Esophagus muscularis mucosa (tissue), 3 donors: ENCODE results near the gene NUP62.

Experiments
- CTCF ChIP-seq, 3 experiments: fragments of 200-600 bp in 2 of 3; fragments of 450-650 bp in 1 of 3; sonication (generic) in 2 of 3; IDR thresholded peaks; one replicate each; pipeline ENCODE4 v1.5.1; 2017 to 2019; ENCODE audit warnings: antibody characterized with exemption in 3 of 3, mild to moderate bottlenecking in 2 of 3, moderate library complexity in 1 of 3
- POLR2A ChIP-seq: fragments of 450-650 bp; IDR thresholded peaks from one replicate; pipeline ENCODE4 v1.6.1; 2017; ENCODE audit warnings: antibody characterized with exemption, moderate library complexity, mild to moderate bottlenecking, low read depth

DNA sequence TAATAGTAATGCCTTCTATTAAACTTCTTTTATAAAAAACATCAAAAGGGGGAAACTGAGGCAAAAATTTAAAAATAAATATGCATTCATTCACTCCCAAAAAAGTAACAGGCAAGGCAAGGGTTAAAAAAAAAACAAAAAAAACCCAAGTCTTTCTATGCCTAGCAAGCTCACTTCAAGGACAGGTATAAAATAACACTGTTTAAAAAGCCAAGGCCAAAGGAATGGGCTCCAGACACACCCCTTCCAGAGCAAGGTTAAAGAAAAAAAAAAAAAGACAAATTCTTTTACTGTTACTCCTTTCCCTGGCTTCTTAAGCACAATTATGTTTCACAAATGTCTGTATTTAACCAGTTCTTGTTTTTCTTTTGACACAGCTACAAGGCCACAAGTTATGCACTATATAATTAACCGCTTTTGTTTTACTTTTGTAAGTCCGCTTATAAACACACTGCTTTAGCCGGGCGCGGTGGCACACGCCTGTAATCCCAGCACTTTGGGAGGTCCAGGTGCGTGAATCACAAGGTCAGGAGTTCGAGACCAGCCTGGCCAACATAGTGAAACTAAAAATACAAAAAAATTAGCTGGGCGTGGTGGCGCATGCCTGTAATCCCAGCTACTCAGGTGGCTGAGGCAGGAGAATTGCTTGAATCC is 28.1 kb upstream of the NUP62 start:
- TF ChIP-seq POLR2A (no peak), CTCF (IDR thresholded peaks at IDR 0.05) (no peak)
